Activated naive CD8-positive, alpha-beta T cell treated with anti-CD3 and anti-CD28 coated beads, Interleukin-2, amount 50 U/mL, for 24 hours (primary cell): ENCODE data around the gene RHBDL2.
A peak's percentile ranks its signal among the peaks of the same experiment; 100 is the strongest.
"Not testable (repeated sequence)": the region's sequence is repeated elsewhere in the genome, so short reads cannot be mapped to it uniquely, and the experiment has no call there.

Experiments
- ATAC-seq: fragments of 150-1000 bp; cut with Tn5 transposase; one replicate; pipeline ENCODE4 v1.10.0; 2021
- DNase-seq: peaks from one replicate; pipeline ENCODE4 v3.0.0; 2021
- H3K27ac Mint-ChIP-seq: one replicate; pipeline ENCODE4 v1.8.0; 2021; ENCODE audit warnings: mild to moderate bottlenecking, mixed read lengths
- H3K27me3 Mint-ChIP-seq: one replicate; pipeline ENCODE4 v1.8.0; 2021; ENCODE audit warnings: mixed read lengths
- H3K36me3 Mint-ChIP-seq: one replicate; pipeline ENCODE4 v1.8.0; 2021; ENCODE audit warnings: low read depth, mixed read lengths
- H3K4me1 Mint-ChIP-seq: one replicate; pipeline ENCODE4 v1.8.0; 2021; ENCODE audit warnings: mixed read lengths
- H3K4me3 Mint-ChIP-seq: one replicate; pipeline ENCODE4 v1.8.0; 2021; ENCODE audit warnings: mild to moderate bottlenecking, moderate library complexity, mixed read lengths
- H3K9me3 Mint-ChIP-seq: one replicate; pipeline ENCODE4 v1.8.0; 2021; ENCODE audit warnings: mixed read lengths

Gene RHBDL2

GRCh38 chr1:38941527-38942019 lies at the start of gene RHBDL2:
Gene RHBDL2, minus strand, starts transcription at chr1:38941830. Its CDS starts 22,618 bp downstream, at chr1:38919212.
- Mint-ChIP-seq H3K9me3 (no peaks in the 10 kb centered on the region), H3K27ac (no peak within 1 kb of the TSS), H3K4me1 (no peaks in the 10 kb centered on the region), H3K27me3 (no peaks in the 10 kb centered on the region), H3K4me3 (no peak within 1 kb of the TSS), H3K36me3 (no peaks in the 10 kb centered on the region)
- ATAC-seq (no peak), DNase-seq (no peak)

DNA sequence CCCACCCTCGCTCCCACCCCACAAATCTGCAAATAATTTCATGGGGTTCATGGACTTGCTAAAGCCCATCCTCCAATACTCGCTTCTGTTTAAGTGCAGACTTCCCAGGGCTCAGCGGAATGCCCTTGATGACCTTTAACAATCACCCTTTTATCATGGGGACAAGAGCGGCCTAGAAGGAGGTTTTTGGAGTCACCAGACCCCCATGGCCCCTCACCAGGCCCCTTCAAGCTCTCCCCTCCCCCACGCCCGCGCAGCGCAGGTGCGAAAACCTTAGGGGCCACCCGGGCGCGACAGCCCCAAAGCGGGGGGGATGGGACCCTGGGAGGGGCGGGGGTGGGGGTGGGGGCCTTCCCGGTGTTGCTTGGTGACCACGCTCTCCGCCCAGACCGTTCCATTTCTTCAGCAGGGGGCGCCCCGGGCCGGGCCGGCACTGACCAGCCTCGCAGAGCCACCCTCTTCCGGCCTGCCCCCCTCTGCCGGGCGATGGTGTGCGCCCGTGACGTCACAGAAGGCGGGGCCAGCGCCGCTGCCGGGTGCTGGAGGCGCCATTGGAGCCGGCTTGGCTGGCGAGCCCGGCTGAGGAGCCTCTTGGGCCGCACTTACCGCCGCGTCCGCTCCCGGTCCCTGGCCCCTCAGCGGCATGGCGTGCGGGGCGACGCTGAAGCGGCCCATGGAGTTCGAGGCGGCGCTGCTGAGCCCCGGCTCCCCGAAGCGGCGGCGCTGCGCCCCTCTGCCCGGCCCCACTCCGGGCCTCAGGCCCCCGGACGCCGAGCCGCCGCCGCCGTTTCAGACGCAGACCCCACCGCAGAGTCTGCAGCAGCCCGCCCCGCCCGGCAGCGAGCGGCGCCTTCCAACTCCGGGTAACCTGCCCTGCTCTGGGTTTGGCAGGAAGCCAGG lies 49.4 kb upstream of the RHBDL2 start, which contains the start of gene AKIRIN1:
Gene AKIRIN1 (plus strand): TSS at position 539 of the 900 bp plus-strand sequence. CDS start 105 bp downstream, at position 644.
- Mint-ChIP-seq H3K27ac (peak within 1 kb of the TSS; percentile 83), H3K9me3 (no peaks in the 10 kb centered on the region), H3K27me3 (no peaks in the 10 kb centered on the region), H3K4me1 (peaks cover 44% of the 10 kb centered on the region), H3K4me3 (peak within 1 kb of the TSS; percentile 89), H3K36me3 (peaks cover 28% of the 10 kb centered on the region)
- ATAC-seq (peak; percentile 97), DNase-seq (peak; percentile 99)

- no peaks in the 10 kb centered on the region for H3K9me3 Mint-ChIP-seq
- DNase-seq = no peak
- peak overlapping the region; percentile 76 for H3K27ac Mint-ChIP-seq
- H3K4me3 Mint-ChIP-seq = peak overlapping the region; percentile 75
- H3K4me1 Mint-ChIP-seq = peaks cover 39% of the 10 kb centered on the region
- no peak for ATAC-seq
- no peaks in the 10 kb centered on the region for H3K27me3 Mint-ChIP-seq
- H3K36me3 Mint-ChIP-seq = peaks cover 25% of the 10 kb centered on the region
These were observed 48.7 kb upstream of the RHBDL2 start for GRCh38 chr1:38990386-38990737.

DNA sequence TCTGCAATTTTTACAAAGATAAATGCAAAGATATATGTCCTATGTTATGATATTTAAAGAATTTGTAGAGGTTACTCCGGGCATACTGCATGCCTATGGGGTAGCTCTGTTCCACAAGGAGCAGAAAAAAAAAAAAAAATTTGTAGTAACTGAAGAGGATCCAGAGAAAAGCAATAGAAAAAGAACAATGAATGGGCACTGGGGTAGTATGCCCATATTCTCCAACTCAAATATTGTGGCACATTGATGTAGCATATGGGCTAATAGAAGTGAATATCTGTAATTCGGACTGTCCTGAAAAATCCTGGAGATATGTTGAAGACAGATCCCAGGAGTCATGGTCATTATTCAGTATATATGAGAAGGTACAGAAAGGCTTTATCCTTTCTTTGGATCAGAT lies 48.3 kb upstream of the RHBDL2 start:
- peaks cover 21% of the 10 kb centered on the region for H3K36me3 Mint-ChIP-seq
- no peak for DNase-seq
- ATAC-seq = no peak
- no peaks in the 10 kb centered on the region for H3K9me3 Mint-ChIP-seq
- H3K27me3 Mint-ChIP-seq = no peaks in the 10 kb centered on the region
- peaks cover 35% of the 10 kb centered on the region for H3K4me1 Mint-ChIP-seq
- peak overlapping the region; percentile 69 for H3K27ac Mint-ChIP-seq
- peak overlapping the region; percentile 75 for H3K4me3 Mint-ChIP-seq

DNA sequence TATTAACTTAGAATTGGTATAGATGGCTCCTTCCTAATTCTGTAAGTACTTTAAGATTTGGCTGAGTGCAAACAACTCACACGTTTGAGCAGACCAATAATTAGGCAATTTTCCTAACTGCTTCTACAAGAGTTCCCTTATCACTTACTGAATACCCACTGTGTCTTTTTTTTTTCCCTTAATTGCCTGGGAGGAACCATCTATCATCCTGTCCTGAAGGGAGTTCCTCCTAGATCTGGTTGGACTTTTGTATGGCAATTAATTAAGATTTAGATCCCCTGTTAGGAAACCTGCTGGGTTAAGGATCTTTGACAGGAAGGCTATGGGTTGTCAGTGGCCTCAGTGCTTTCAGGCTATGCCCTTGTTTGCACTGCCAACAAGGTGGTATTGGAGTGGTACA lies 37.8 kb upstream of the RHBDL2 start:
- not testable (repeated sequence) for H3K4me3 Mint-ChIP-seq, H3K9me3 Mint-ChIP-seq
- H3K36me3 Mint-ChIP-seq = peaks cover 10% of the 10 kb centered on the region

DNA sequence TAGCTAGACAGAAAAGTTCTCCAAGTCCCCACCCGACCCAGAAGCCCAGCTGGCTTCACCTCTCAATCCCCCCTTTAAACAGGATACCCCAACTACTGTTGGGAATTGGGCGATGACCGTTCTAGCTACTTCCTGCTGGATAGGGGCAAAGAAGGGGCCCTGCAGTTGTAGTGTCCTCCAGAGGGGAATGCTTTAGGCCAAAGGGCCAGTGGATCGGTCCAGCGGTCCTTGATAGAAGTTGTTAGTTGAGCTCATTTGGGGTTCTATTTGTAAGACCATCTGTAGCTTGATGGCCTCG lies 36.6 kb upstream of the RHBDL2 start:
- DNase-seq = peak; percentile 37
- ATAC-seq, H3K27me3 Mint-ChIP-seq, H3K9me3 Mint-ChIP-seq, H3K27ac Mint-ChIP-seq, H3K4me1 Mint-ChIP-seq: not testable (repeated sequence)
- Mint-ChIP-seq H3K36me3 (peaks cover 10% of the 10 kb centered on the region), H3K4me3 (peak overlapping the region; percentile 49)

More for the DNA sequence above, 37.8 kb upstream of the RHBDL2 start:
- not testable (repeated sequence) for H3K27me3 Mint-ChIP-seq, DNase-seq, ATAC-seq, H3K27ac Mint-ChIP-seq, H3K4me1 Mint-ChIP-seq

DNA sequence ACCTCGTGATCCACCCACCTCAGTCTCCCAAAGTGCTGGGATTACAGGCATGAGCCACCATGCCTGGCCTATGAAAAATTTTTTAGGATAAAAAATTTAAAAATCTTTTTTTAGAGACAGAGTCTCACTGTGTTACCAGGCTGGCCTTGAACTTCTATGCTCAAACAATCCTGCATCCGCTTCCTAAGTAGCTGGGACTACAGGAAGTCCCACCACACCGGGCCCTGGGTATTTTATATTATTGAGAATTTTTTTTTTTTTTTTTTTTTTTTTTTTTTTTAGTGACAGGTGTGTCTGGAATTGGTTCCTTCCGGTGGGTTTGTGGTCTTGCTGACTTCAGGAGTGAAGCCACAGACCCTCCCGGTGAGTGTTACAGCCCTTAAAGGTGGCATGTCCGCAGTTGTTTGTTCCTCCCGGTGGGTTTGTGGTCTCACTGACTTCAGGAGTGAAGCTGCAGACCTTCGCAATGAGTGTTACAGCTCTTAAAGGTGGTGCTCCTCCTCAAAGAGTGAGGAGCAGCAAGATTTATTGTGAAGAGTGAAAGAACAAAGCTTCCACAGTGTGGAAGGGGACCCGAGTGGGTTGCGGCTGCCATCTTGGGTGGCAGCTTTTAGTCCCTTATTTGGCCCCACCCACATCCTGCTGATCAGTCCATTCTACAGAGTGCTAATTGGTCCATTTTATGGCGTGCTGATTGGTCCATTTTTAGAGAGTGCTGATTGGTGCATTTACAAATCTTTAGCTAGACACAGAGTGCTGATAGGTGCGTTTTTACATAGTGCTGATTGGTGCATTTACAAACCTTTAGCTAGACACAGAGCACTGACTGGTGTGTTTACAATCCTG lies 36.0 kb upstream of the RHBDL2 start:
- DNase-seq = peak; percentile 33

GRCh38 chr1:38973659-38974437 lies 32.2 kb upstream of the RHBDL2 start:
- ATAC-seq (no peak), DNase-seq (no peak)
- Mint-ChIP-seq H3K4me3 (no peak overlapping the region), H3K27me3 (no peaks in the 10 kb centered on the region), H3K27ac (no peak overlapping the region), H3K36me3 (peaks cover 8% of the 10 kb centered on the region), H3K9me3 (peaks cover 4% of the 10 kb centered on the region), H3K4me1 (peaks cover 6% of the 10 kb centered on the region)

More for the DNA sequence above, 36.0 kb upstream of the RHBDL2 start:
- peaks cover 10% of the 10 kb centered on the region for H3K36me3 Mint-ChIP-seq
- not testable (repeated sequence) for H3K4me1 Mint-ChIP-seq, H3K27me3 Mint-ChIP-seq, H3K9me3 Mint-ChIP-seq
- H3K27ac Mint-ChIP-seq = peak overlapping the region; percentile 78
- peak overlapping the region; percentile 49 for H3K4me3 Mint-ChIP-seq
- peak; percentile 33 for ATAC-seq

- not testable (repeated sequence) for H3K27ac Mint-ChIP-seq, H3K27me3 Mint-ChIP-seq, H3K36me3 Mint-ChIP-seq, H3K9me3 Mint-ChIP-seq, ATAC-seq, H3K4me1 Mint-ChIP-seq, H3K4me3 Mint-ChIP-seq, DNase-seq
These were observed 31.5 kb upstream of the RHBDL2 start for GRCh38 chr1:38973145-38973544.

GRCh38 chr1:38964140-38964548 lies 22.5 kb upstream of the RHBDL2 start:
- Mint-ChIP-seq H3K4me3 (no peak overlapping the region), H3K9me3 (no peaks in the 10 kb centered on the region), H3K4me1 (peaks cover 3% of the 10 kb centered on the region), H3K27ac (no peak overlapping the region), H3K27me3 (no peaks in the 10 kb centered on the region), H3K36me3 (no peaks in the 10 kb centered on the region)
- ATAC-seq (peak; percentile 43), DNase-seq (no peak)

GRCh38 chr1:38962560-38962959 lies 20.9 kb upstream of the RHBDL2 start:
- no peak for ATAC-seq
- no peak overlapping the region for H3K27ac Mint-ChIP-seq
- DNase-seq = no peak
- H3K4me3 Mint-ChIP-seq = no peak overlapping the region
- no peaks in the 10 kb centered on the region for H3K9me3 Mint-ChIP-seq
- H3K4me1 Mint-ChIP-seq = peaks cover 3% of the 10 kb centered on the region
- no peaks in the 10 kb centered on the region for H3K27me3 Mint-ChIP-seq
- no peaks in the 10 kb centered on the region for H3K36me3 Mint-ChIP-seq

DNA sequence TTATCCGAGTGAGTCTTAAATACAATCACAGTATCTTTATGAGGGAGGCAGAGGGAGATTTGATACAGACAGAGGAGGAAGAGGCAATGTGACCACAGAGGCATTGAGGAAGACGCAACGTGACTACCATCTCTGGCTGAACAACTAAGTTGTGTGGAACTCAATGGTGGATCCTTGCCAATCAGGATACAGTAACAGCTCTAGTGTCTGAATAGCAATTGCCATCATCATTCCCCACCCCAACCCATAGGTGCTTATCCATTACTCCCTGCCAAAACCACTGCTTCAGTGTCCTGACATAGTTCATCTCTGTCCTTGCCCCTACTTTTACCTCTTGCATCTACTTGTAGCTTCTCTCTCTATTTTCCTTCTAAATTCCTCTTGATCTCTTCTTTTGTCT lies 20.5 kb upstream of the RHBDL2 start:
- Mint-ChIP-seq H3K27ac (no peak overlapping the region), H3K4me1 (peaks cover 3% of the 10 kb centered on the region), H3K4me3 (no peak overlapping the region), H3K27me3 (no peaks in the 10 kb centered on the region), H3K9me3 (no peaks in the 10 kb centered on the region), H3K36me3 (no peaks in the 10 kb centered on the region)
- DNase-seq = no peak
- no peak for ATAC-seq

- Mint-ChIP-seq H3K4me1 (peaks cover 2% of the 10 kb centered on the region), H3K36me3 (no peaks in the 10 kb centered on the region), H3K27ac (peak overlapping the region; percentile 23), H3K4me3 (no peak overlapping the region), H3K27me3 (no peaks in the 10 kb centered on the region), H3K9me3 (no peaks in the 10 kb centered on the region)
- DNase-seq (no peak), ATAC-seq (no peak)
These were observed 17.3 kb upstream of the RHBDL2 start for GRCh38 chr1:38958967-38959366.

- Mint-ChIP-seq H3K4me3 (no peak overlapping the region), H3K27ac (no peak overlapping the region), H3K27me3 (no peaks in the 10 kb centered on the region), H3K9me3 (no peaks in the 10 kb centered on the region), H3K36me3 (no peaks in the 10 kb centered on the region), H3K4me1 (peaks cover 8% of the 10 kb centered on the region)
- ATAC-seq (no peak), DNase-seq (no peak)
These were observed 11.8 kb upstream of the RHBDL2 start for GRCh38 chr1:38953433-38953860.
